Erythroblast (primary cell): ENCODE measurements around the gene COPB2.

ENCODE experiments used
- GATA1 ChIP-seq: IDR thresholded peaks from 2 replicates; pipeline ENCODE4 v1.6.1; 2011; ENCODE audit warnings: low read depth, mild to moderate bottlenecking, control low read depth, low read length, moderate library complexity
- POLR2A ChIP-seq: IDR thresholded peaks from 2 replicates; pipeline ENCODE4 v1.6.1; 2011; ENCODE audit warnings: mild to moderate bottlenecking, low read length

- TF ChIP-seq POLR2A (no peak), GATA1 (no peak)
These were observed 34.0 kb downstream of the COPB2 start for GRCh38 chr3:139355476-139355875.
